ENCODE results near the gene NUDT2. TPM values are rescaled to one million over a fixed set of nuclear protein-coding genes. Genes with fewer than 3 reads are reported as not detected.
A peak's percentile ranks its signal among the peaks of the same experiment; 100 is the strongest.

Gene NUDT2
- total RNA-seq, 1 donor from 2014 or later: 16.8 TPM

- Mint-ChIP-seq H3K4me3 (ENCODE audit: unreplicated experiment) (no peak overlapping the region), H3K27me3 (ENCODE audit: unreplicated experiment) (peaks cover 5% of the 10 kb centered on the region), H3K4me1 (ENCODE audit: unreplicated experiment) (peaks cover 21% of the 10 kb centered on the region), H3K36me3 (ENCODE audit: low read depth, unreplicated experiment) (peaks cover 3% of the 10 kb centered on the region), H3K27ac (ENCODE audit: unreplicated experiment) (no peak overlapping the region), H3K9me3 (ENCODE audit: unreplicated experiment) (no peaks in the 10 kb centered on the region)
- DNase-seq (ENCODE audit: low spot score): no peak
- no peak for TF ChIP-seq CTCF (IDR thresholded peaks at IDR 0.05; ENCODE audit: unreplicated experiment)
Observed at GRCh38 chr9:34331196-34331595, 1.8 kb downstream of the NUDT2 start.

GRCh38 chr9:34332076-34332964, 3.0 kb downstream of the NUDT2 start:
- no peak overlapping the region for H3K4me3 Mint-ChIP-seq (ENCODE audit: unreplicated experiment)
- H3K4me1 Mint-ChIP-seq (ENCODE audit: unreplicated experiment): peaks cover 21% of the 10 kb centered on the region
- H3K9me3 Mint-ChIP-seq (ENCODE audit: unreplicated experiment): no peaks in the 10 kb centered on the region
- H3K36me3 Mint-ChIP-seq (ENCODE audit: low read depth, unreplicated experiment): peaks cover 3% of the 10 kb centered on the region
- peak; percentile 31 for DNase-seq (ENCODE audit: low spot score)
- H3K27me3 Mint-ChIP-seq (ENCODE audit: unreplicated experiment): peaks cover 5% of the 10 kb centered on the region
- no peak for TF ChIP-seq CTCF (IDR thresholded peaks at IDR 0.05; ENCODE audit: unreplicated experiment)
- no peak overlapping the region for H3K27ac Mint-ChIP-seq (ENCODE audit: unreplicated experiment)

DNA sequence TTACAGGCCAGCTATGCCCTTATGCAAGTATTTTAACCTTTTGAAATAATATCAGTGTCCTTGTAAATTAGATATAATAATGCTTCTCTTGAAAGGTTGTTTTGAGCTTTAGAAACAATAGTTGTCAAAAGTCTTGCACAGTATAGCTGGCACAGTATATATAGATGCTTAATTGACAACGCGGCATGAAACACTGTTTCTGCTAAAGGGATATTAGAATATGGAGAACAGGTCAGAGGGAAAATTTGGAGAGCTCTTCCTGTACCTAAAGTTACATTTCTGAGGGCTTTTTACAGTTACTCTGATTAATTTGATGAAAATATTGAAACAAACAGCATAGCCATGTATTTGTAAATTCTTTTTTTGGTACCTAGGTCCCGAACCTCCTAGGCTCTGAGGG, 4.5 kb downstream of the NUDT2 start:
- peaks cover 5% of the 10 kb centered on the region for H3K27me3 Mint-ChIP-seq (ENCODE audit: unreplicated experiment)
- H3K27ac Mint-ChIP-seq (ENCODE audit: unreplicated experiment): no peak overlapping the region
- H3K9me3 Mint-ChIP-seq (ENCODE audit: unreplicated experiment): no peaks in the 10 kb centered on the region
- H3K4me3 Mint-ChIP-seq (ENCODE audit: unreplicated experiment): no peak overlapping the region
- peaks cover 21% of the 10 kb centered on the region for H3K4me1 Mint-ChIP-seq (ENCODE audit: unreplicated experiment)
- DNase-seq (ENCODE audit: low spot score): no peak
- TF ChIP-seq CTCF (IDR thresholded peaks at IDR 0.05; ENCODE audit: unreplicated experiment): no peak
- H3K36me3 Mint-ChIP-seq (ENCODE audit: low read depth, unreplicated experiment): no peaks in the 10 kb centered on the region

DNA sequence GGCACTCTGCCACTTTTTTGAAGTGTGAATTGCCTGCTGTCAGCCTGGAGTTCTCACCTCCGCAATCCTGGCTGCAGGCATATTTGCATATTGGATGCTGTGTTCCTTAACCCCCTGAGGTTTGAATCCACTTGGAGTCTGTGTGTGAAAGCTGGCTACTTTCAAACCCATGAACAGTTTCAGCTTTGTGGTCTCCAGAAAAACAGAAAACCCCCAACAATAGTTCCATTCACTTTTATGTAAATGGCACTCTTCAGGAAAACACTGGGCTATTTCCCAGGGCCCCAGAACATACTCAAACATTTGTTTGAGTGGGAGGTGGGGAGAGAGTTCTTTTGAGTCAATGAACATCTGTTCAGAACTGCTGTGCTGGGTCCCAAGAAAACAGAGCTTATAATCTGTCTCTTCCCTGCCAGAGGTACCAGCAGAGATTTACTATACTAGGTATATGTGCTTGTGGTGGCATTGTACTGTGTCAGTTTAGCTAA, 5.0 kb downstream of the NUDT2 start:
- Mint-ChIP-seq H3K27me3 (ENCODE audit: unreplicated experiment) (peaks cover 5% of the 10 kb centered on the region), H3K9me3 (ENCODE audit: unreplicated experiment) (no peaks in the 10 kb centered on the region), H3K4me3 (ENCODE audit: unreplicated experiment) (no peak overlapping the region), H3K27ac (ENCODE audit: unreplicated experiment) (no peak overlapping the region), H3K4me1 (ENCODE audit: unreplicated experiment) (peaks cover 19% of the 10 kb centered on the region), H3K36me3 (ENCODE audit: low read depth, unreplicated experiment) (no peaks in the 10 kb centered on the region)
- no peak for TF ChIP-seq CTCF (IDR thresholded peaks at IDR 0.05; ENCODE audit: unreplicated experiment)
- no peak for DNase-seq (ENCODE audit: low spot score)

GRCh38 chr9:34334916-34335315, 5.5 kb downstream of the NUDT2 start:
- no peak for TF ChIP-seq CTCF (IDR thresholded peaks at IDR 0.05; ENCODE audit: unreplicated experiment)
- H3K36me3 Mint-ChIP-seq (ENCODE audit: low read depth, unreplicated experiment): no peaks in the 10 kb centered on the region
- no peak for DNase-seq (ENCODE audit: low spot score)
- no peaks in the 10 kb centered on the region for H3K9me3 Mint-ChIP-seq (ENCODE audit: unreplicated experiment)
- H3K4me3 Mint-ChIP-seq (ENCODE audit: unreplicated experiment): no peak overlapping the region
- peaks cover 14% of the 10 kb centered on the region for H3K4me1 Mint-ChIP-seq (ENCODE audit: unreplicated experiment)
- peaks cover 7% of the 10 kb centered on the region for H3K27me3 Mint-ChIP-seq (ENCODE audit: unreplicated experiment)
- H3K27ac Mint-ChIP-seq (ENCODE audit: unreplicated experiment): no peak overlapping the region

All from endothelial cell (in vitro differentiated cells).